GM12874 (cell line): ENCODE results near the gene GPALPP1.

Experiments
- CTCF ChIP-seq: IDR thresholded peaks from 2 replicates; pipeline ENCODE4 v1.5.1; 2011; ENCODE audit warnings: low read depth, mild to moderate bottlenecking, control low read depth, low read length, moderate library complexity; ENCODE audit not compliant: insufficient read depth

The GPALPP1 gene

DNA sequence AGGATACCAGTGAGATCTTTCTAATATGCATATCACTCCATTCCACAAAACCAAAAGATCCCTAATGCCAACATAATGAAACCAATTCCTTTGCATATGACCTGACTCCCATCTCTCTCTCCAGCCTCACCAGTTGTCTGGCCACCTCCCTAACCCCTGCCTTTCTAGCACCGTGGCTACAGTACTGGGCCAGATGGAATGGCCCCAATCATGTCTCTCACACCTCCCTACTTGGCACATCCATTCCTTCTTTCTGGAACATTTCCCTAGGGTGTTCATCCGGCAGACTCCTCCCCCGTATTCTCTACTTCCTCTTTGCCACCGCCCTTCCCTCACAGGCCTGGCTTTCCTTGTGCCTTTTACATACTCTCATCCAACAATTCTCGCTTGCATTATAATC lies 62.0 kb downstream of the GPALPP1 start:
- TF ChIP-seq CTCF: no peak

GRCh38 chr13:45055198-45055901 lies 66.0 kb downstream of the GPALPP1 start:
- no peak for TF ChIP-seq CTCF

DNA sequence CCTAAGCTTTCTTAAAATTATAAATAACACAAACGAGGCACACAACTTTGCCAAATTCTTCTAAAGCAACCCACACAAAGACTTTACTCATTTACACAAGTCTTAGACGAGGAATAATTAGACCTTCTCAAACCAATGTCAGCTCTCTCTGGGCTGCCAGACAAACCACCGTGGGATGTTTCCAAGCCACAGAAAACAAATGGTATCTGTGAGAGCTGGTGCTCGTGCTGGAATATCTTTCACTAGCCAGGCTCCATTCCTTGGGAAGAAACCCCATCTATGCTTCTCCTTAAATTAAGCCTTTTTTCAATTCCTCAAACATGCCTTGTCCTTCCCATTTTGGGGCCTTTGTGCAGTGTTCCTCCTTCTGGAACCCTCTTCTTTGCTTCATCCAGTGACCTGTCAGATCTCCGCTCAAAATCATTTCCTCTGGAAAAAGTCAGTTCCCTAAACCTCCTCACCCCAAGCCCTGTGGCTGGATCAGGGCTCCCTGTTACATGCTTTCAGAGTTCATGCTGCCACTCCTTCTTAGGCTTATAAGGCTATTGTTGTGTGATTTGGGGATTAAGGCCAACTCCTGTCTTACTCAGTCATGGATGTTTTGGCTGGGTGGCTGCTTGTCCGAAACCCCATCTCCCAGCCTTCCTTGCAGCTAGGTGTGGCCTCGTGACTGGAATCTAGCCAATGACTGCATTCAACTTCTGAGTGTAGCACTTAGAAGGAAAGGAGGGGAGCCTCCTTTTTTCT lies 66.7 kb downstream of the GPALPP1 start:
- no peak for TF ChIP-seq CTCF

GRCh38 chr13:45060062-45060461 lies 70.7 kb downstream of the GPALPP1 start:
- TF ChIP-seq CTCF: no peak

GRCh38 chr13:45063261-45063860 lies 74.0 kb downstream of the GPALPP1 start:
- TF ChIP-seq CTCF: no peak

DNA sequence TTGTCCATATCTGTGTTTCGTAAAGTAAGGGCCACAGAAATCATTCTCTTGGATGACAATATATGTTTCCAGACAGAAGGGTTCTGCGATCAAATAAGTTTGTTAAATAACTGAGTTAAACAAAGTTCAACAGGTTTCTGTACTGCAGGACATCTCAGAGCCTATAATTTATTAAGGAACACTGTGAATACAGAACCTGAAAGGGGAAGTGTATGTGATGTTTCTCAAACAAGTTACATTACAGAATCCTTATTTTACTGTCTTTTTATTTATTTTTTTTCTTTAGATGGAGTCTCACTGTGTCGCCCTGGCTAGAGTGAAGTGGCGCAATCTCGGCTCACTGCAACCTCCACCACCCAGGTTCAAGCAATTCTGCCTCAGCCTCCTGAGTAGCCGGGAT lies 75.6 kb downstream of the GPALPP1 start:
- TF ChIP-seq CTCF: no peak
